Suppressor macrophage treated with lipopolysaccharide for 4 hours (primary cell): Measurements from ENCODE around the gene KCNH1.
"Not testable (repeated sequence)": the region's sequence is repeated elsewhere in the genome, so short reads cannot be mapped to it uniquely, and the experiment has no call there.

ENCODE experiments used
- DNase-seq: peaks from one replicate; pipeline ENCODE4 v3.0.0-alpha.2; 2020

KCNH1 gene

DNA sequence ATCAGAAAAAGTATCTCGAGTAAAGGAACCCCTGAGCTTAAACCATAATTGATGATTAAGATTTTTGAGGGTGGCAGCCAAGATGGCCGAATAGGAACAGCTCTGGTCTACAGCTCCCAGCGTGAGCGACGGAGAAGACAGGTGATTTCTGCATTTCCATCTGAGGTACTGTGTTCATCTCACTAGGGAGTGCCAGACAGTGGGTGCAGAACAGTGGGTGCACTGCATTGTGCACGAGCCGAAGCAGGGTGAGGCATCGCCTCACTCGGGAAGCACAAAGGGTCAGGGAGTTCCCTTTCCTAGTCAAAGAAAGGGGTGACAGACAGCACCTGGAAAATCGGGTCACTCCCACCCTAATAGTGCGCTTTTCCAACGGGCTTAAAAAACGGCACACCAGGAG is 138.0 kb downstream of the KCNH1 start:
- DNase-seq, result not testable (repeated sequence)

DNA sequence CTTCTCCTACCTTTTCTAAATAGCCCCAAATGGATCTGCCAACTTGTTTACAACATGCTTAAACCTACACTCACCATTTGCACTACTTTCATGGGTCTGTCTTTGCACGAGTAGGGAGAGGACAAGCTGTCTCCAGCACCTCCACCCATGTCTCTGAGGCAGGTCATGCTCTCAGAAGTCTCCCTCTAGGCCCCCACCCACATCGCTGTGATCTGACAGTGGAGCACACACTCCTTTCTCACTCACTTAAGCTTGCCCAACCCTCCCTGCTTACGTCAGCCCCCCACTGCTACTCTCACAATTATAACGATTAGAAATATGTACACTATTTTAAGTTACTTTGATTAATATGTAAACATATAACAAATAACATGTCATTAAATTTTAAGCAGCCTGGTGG is 141.1 kb downstream of the KCNH1 start:
- no peak for DNase-seq

DNA sequence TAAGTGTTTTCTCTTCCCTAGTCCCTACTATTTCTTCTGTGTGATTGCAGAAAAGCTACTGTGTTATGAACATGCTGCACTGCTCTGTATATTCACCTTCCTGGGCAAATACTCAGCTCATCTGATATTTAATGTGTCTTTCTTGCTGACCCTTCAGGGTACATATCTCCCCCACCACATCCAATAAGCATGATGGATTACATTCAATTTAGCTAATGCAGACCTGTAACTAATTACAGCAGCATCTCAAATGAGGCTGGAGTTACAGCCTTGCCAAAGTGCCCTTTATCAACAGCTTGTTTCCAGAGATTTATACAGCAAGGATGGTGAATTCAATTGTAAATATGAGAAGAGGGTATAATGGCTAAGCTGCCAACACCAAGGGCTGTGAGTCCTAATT is 144.0 kb downstream of the KCNH1 start:
- no peak for DNase-seq

DNA sequence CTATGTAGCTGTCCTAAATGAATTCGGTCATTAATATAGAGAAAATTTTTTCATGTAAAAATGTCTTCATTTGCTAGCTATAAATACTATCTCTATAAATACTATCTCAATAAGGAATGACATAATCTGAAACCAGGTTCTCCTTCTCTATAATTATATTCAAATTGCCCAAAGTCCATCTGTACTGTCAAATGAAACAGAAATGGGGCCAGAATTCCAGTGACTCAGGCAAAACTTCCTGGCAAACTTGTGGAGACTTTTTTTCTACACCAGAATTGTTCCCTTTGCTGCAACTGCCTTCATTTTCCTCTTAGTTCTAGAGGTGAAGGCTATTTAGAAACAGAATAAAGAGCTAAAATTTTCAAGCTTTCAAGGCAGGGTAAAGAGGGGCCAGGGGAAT is 152.5 kb downstream of the KCNH1 start:
- DNase-seq, result no peak

DNA sequence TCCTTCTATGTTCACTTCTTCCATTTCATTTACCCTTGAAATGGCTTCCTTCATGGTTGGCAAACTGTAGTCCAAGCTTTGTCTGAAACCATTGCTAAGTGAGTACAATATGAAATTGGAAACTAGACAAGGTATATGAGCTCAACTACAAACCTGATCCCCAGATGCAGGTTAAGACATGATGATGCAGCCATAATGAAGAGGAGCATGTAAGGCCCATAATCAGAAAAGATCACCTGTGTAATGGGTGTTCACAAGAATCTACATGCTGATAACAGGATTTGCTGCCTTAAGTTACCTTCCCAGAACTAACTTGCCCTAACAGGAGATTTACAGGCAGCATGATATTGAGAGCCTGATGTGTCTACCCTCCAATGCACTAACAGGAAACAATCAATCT is 153.9 kb downstream of the KCNH1 start:
- no peak for DNase-seq

DNA sequence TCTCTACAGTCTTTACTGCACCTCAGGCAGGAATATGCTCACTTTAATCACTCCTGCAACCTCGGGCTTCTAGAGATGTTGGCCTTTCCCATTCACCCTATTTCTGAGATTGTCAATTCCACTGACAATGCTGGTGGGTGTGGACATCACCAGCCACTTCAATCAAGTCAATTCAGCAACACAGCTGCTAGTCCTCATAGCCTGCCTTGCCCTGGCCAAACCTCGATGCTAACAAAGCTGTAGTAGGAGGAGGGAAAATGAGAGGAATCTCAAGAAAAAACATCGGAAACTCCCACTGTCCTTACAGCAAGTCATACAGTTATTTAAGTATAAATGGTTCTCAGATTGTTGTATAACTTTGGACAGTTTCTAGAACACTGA is 155.0 kb downstream of the KCNH1 start:
- no peak for DNase-seq

DNA sequence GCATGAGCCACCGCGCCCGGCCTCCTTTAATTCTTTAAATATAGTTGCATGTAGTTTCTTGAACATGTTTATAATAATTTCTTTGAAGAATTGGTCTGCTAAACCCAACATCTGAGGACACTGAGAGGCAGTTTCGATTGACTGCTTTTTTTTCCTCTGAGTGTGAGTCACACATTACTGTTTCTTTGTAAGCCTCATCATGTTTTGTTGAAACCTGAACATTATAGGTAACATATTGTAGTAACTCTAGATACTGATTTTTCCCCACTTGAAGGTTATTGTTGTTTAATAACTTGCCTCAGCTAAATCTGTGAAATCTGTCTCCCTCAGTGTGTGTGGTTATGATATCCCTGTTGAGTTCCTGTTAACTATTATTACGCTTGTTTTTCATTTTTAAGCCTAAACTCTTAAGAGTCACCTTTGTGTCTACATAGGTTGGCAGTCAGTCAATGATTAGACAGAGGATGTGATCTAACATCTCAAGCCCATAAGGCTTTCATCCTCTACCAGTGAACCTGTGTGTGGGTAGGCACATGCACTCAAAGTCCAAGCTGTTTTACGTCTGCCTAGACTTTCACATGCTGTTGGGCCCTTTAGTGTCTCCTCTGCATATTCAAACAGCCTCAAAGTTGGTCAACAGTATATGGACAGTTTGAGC is 155.5 kb downstream of the KCNH1 start:
- DNase-seq, result no peak

DNA sequence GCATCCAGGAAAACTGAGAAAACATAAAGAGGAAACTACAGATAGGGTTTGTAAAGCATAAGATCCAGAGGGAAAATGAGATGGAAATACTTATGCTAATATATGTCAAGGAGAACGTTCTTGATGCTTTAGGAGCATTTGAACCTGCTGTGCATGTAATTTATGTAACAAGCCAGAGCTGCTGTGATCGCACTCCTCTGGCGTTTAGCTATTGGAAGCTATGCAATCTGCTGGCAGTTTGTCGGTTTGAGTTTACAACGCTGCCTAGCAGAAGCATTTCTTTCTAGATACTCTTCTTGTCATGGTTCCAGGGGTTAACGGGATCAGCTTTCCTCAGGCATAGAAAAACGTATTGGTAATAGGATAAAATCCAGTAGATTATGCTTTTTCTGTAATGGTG is 182.7 kb downstream of the KCNH1 start:
- DNase-seq, result no peak

DNA sequence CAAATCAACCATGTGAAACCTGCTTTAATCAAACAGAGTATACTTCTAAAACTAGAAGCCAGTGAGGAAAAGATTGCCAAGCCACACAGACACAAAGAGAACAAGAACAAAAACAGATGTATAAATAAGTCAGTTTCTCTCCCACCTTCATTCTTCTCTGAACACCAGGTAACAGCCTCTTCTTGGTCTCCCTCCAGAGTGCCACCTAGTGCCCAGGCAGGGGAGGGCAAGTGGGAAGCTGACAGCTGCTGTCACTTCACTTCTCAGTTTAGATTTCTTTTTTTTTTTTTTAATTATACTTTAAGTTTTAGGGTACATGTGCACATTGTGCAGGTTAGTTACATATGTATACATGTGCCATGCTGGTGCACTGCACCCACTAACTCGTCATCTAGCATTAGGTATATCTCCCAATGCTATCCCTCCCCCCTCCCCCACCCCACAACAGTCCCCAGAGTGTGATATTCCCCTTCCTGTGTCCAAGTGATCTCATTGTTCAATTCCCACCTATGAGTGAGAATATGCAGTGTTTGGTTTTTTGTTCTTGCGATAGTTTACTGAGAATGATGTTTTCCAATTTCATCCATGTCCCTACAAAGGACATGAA is 183.9 kb downstream of the KCNH1 start:
- DNase-seq, result peak; percentile 27

DNA sequence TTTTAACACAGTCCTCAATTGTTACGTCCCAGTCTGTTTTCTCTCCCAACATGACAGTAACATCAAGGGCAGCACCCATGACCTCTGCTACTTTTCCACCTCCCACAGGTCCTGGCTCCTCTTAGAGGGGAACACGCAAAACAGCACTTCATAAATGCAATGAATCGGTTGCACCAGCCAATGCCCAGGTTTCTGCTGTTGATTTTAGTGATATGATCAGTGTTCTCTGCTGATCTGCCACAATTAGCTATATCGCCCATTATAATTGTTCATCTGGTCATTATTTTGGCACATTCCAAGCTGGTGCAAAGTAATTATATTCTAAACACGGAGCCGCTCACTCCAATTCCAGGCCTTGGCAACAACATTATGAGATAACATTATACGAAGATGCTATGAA is 184.5 kb downstream of the KCNH1 start:
- no peak for DNase-seq

DNA sequence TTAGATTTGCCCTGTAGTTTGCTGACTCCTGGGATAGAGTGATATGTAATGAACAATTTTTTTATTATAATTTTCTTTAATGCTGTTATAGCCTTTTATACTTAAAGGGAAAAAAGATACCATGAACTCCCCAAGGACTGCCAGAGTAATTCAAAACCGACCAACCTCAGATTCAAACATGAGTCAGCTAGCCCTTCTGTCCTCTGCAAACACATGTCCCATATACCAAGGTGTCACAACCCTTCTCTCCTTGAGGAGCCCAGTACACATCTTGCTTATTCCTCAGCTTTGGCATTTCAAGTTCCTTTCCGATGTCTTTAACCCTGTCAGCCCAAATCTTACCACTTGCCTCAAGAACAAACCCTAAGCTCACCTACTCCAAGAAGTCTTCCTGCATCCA is 184.9 kb downstream of the KCNH1 start:
- no peak for DNase-seq

DNA sequence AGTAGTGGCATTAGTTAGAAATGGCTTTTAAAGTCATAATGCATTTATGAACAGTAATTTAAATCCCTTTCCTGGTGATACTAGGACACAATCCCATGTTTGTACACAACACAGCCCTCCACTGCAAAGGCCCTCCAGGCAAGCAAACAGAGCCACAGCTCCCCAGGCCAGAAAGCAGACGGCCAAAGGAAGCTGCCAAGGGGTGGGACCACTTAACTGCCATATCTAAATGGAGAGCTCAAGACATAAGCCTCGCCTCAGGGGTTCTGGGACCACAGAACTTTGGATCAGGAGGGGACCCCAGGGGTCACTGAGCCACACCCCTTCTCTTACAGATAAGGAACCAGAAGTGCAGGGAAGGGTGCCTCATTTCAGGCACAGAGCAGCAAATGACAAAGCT is 189.7 kb downstream of the KCNH1 start:
- no peak for DNase-seq

DNA sequence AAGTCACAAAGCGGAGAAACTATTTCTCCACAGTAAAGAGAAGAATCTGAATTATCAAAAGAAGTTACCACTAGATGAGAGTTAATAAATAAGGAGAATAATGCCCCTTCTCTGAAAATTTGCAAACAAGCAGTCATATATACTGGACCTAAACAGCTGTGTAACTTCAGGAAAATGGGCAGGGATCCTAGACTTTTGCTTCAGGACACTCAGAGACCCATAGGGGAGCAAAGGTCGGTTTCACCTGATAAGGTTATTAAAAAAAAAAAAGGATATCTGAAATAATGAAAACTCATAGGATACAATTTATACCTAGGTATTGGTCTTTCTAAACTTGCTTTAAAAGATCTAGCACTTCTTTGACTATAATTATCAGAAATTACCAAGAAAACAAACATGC is 191.4 kb downstream of the KCNH1 start:
- no peak for DNase-seq

DNA sequence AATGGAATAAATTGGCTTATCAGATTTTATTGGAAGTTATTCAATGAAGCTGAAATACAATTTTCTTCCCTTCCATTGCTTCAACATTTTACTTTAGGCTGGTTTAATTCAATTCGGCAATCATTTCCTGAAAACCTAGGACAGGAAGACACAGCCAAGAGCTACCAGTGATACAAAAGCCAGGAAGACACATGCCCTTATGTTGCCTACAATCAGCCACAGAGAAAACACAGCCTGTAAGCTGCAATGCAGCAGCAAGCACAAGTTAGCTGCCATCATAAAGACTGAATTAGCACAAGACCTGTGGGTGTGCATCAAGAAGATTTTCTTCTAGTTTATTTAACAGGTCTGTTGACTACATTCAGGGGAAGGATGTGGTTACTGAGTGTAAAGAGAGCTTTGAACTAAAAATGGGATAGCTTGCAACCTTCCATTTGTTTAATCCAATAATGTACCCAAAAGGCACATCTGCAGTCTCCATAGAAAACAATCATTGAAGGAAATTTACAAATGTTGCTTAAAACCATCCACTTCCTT is 193.8 kb downstream of the KCNH1 start:
- DNase-seq, result no peak

DNA sequence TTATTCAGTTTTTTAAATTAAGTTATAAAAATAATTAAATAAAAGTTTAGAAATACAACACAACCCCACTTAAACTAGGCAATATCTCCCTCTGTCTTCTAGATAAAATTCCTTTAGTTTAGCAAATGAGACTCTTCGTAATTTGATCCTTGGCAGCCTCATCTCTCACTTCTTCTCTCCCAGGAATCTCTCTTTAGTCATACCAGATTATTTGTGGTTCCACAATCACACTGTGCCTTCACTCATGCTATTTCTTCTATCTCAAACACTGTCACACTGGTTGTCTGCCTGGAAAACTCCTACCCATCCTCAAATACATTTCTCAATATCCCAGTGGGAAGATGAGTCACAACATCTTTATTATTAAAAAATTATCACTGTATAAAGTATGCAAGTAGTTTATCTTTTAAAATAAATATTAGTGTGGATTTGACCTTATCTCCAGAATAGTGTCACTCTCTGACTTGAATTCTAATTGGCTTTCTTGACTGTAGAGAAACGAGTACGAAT is 195.5 kb downstream of the KCNH1 start:
- DNase-seq, result no peak

DNA sequence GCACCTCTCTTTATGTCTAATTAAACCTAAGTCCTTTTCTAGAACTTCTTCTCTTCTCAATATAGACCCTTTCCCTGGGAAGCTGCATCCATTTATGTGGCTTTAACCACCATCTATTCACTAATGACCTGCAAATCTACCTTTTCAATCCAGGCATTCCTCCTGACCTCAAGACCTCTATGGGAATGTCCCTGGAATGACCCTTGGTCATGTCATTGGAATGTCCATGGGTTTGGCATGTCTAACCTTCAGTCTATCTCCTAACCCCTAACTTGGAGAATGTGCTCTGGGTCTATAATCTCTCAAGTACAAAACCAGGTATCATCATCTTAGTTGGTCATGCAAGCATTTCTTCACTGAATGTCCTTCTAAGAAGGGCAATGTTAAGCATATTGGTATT is 196.1 kb downstream of the KCNH1 start:
- no peak for DNase-seq

DNA sequence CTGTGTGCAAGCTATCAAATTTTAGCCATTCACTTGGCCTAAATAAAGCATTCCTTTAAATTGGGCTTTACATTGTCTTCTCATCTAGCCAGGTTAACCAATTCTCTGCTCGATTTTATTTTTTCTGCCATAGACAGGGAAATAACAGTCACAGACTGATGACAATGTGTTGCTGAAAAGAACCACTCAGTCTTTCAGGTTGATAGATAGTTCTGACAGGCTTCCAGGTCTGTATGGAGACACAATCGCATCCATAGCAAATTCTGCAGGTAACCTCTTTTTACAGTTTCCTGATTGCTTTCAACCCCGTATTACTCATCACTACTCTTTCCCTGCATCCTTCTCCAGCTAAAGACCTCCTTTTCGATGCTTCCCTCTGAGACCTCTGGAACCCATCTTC is 198.0 kb downstream of the KCNH1 start:
- DNase-seq, result no peak

DNA sequence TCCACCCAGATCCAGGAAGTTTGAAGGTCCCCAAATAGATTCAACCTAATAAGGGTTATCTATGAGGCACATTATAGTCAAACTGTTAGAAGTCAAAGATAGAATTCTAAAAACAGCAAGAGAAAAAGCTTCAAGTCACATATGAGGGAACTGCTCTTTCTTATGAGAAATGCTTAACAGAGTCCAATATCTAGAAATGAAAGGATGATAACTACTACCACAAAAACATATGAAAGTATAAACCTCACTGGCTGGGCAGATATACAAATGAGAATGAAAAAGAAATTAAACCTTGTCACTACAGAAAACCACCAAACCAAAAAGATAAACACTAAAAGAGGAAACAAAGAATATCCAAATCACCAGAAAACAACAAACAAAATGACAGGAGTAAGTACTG is 201.8 kb downstream of the KCNH1 start:
- DNase-seq, result no peak

DNA sequence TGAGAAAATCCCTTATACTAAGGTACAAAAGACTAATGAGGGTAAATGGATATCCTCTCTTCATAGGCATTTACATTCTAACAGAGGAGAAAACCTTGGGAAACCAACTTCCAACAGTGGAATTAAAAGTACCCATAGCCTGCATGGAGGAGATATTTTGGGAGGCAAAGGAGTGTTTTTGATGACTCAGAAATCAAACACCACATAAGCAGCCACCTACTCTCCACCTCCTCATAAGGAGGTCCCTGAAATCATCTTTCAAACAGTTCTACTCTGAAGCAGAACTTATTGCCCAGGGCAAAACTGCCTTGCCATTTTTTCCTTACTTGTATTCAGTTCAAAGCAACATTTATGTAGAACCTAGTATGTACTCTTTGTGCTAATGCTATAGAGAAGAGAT is 211.3 kb downstream of the KCNH1 start:
- no peak for DNase-seq

DNA sequence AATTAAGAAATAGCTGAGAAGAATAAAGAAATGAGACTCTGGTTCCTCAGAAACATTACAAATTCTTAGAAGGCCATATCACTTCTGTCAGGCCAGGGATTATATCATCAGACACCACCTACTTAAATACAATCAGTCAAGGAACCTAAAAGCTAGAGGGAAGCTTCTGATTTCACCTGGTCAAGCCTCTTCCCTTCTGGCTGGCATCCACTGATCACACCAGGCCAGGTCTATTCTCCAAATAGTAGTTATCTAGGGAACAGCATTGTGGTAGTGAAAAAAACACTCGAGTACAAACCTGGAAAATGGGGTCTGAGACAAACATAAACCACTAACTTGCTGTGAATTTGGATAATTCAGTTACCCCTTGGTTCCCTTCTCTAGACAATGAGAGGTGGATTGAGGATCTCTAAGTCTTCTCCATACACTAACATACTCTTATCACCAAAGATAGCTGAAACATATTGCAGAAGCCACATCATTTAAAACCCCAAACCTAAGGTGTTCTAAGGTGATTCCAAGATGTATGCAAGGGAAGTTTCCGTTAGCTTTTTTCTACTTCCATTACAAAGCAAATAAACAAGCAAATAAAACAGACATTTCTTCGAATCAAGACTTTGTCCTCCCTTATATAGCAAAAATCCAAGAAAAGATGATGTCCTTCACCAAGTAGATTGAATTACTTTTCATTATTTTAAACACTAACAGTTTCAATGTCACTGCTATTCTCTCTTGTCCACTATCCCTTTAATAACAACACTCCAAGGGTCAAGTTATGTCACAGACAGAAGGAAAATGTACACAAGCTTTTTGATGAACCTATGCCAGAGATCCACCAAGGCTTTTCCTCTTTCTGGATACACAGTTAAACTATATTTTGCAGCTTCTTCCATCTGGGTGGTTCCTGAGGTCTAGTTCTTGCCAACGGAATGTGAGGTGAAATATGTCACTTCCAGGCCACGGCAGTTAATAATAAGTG is 212.9 kb downstream of the KCNH1 start:
- no peak for DNase-seq

DNA sequence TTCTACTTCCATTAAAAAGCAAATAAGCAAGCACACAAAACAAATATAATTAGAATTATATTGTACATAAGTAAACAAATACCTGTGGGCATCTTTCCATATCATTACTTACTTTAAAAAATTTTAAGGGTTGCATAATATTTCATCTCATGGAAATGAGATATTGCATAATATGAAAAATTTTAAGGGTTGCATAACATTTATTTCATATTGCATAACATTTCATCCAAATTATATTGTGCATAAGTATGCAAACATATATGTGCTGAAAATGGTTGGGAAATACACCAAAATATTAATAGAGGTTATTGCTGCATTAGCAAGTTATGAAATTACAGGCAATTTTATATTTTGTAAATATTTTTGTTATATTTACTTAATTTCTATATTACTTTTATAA is 213.7 kb downstream of the KCNH1 start:
- DNase-seq, result no peak

DNA sequence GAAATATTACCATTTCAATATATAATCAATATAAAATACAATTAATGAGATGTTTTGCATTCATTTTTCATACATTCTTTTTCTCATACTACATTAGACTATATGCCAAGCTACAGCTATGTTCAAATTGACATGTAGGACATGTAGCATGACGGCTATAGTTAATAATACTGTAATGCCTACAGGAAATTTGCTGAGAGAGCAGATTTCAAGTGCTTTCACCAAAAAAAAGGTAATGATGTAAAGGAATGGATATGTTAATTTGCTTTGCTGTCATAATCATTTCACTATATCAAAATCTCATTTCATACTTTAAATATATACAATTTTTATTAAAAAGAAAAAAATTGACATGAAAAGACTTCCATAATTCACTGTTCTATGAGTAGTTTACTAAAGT is 215.1 kb downstream of the KCNH1 start:
- DNase-seq, result no peak

DNA sequence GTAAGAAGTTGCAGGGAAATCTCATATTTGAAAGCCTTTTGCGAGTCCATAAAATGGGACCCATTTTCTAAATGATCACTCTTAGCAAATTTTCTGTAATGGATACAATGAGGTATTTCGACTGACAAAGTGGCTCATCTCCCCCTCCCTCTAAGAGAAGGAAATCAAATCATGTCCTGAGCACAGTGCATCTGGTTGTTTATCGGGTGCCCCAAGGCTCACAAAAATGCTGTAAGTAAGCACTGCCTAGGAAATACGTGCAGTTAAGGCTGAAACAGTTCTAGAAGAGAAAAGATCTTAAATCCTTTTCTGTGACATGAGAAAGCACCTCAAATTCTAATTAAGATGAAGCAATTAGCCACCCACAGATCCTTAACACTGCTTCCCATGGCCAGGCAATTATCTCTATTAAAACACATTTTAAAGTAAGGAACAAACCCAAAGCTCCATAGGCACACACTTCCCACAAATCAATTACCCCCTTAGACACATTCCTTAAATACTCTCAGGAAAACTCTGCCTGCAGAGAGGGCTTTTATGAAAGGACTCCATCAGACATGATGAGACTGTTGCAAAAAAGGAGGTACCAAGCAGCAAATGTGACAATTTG is 216.3 kb downstream of the KCNH1 start:
- DNase-seq, result no peak
